ENCODE measurements around the gene TMEM26.

TMEM26 gene

GRCh38 chr10:61452655-61453641 is at the start of gene TMEM26:
Gene TMEM26, minus strand, starts transcription at chr10:61453381. Its CDS starts 300 bp downstream, at chr10:61453081.
- Histone ChIP-seq H3K4me3 (ENCODE audit: low read depth in 1 of 2, low read length in 2 of 2) (peak within 1 kb of the TSS; percentile 70 to 73), H3K27me3 (ENCODE audit: low read depth, low read length) (peaks cover 11% of the 10 kb centered on the region), H3K27ac (ENCODE audit: low read length) (peak within 1 kb of the TSS; percentile 5), H3K9me3 (ENCODE audit: control insufficient read depth in 1 of 2, low read length in 2 of 2) (no peaks in the 10 kb centered on the region), H3K4me1 (ENCODE audit: control insufficient read depth in 1 of 2, insufficient read depth in 2 of 2, low read length in 2 of 2) (peaks cover 0 to 20% of the 10 kb centered on the region in 2 donors), H3K36me3 (ENCODE audit: control insufficient read depth in 1 of 2, insufficient read depth in 2 of 2, low read length in 2 of 2) (no peaks in the 10 kb centered on the region)

- H3K27me3 ChIP-seq (ENCODE audit: low read depth, low read length) = no peaks in the 10 kb centered on the region
- no peak overlapping the region for H3K4me3 ChIP-seq (ENCODE audit: low read depth in 1 of 2, low read length in 2 of 2)
- no peaks in the 10 kb centered on the region for H3K36me3 ChIP-seq (ENCODE audit: control insufficient read depth in 1 of 2, insufficient read depth in 2 of 2, low read length in 2 of 2)
- H3K9me3 ChIP-seq (ENCODE audit: control insufficient read depth in 1 of 2, low read length in 2 of 2) = no peaks in the 10 kb centered on the region
- no peak overlapping the region for H3K27ac ChIP-seq (ENCODE audit: low read length)
- H3K4me1 ChIP-seq (ENCODE audit: control insufficient read depth in 1 of 2, insufficient read depth in 2 of 2, low read length in 2 of 2) = no peaks in the 10 kb centered on the region
These were observed 47.3 kb upstream of the TMEM26 start for GRCh38 chr10:61500460-61500859.

- H3K27ac ChIP-seq (ENCODE audit: low read length) = no peak overlapping the region
- H3K9me3 ChIP-seq (ENCODE audit: control insufficient read depth in 1 of 2, low read length in 2 of 2) = no peaks in the 10 kb centered on the region
- no peaks in the 10 kb centered on the region for H3K36me3 ChIP-seq (ENCODE audit: control insufficient read depth in 1 of 2, insufficient read depth in 2 of 2, low read length in 2 of 2)
- no peaks in the 10 kb centered on the region for H3K27me3 ChIP-seq (ENCODE audit: low read depth, low read length)
- H3K4me3 ChIP-seq (ENCODE audit: low read depth in 1 of 2, low read length in 2 of 2) = no peak overlapping the region
- no peaks in the 10 kb centered on the region for H3K4me1 ChIP-seq (ENCODE audit: control insufficient read depth in 1 of 2, insufficient read depth in 2 of 2, low read length in 2 of 2)
These were observed 39.3 kb upstream of the TMEM26 start for GRCh38 chr10:61492364-61492995.

- Histone ChIP-seq H3K4me3 (ENCODE audit: low read depth in 1 of 2, low read length in 2 of 2) (no peak overlapping the region), H3K27me3 (ENCODE audit: low read depth, low read length) (no peaks in the 10 kb centered on the region), H3K27ac (ENCODE audit: low read length) (no peak overlapping the region), H3K4me1 (ENCODE audit: control insufficient read depth in 1 of 2, insufficient read depth in 2 of 2, low read length in 2 of 2) (no peaks in the 10 kb centered on the region), H3K9me3 (ENCODE audit: control insufficient read depth in 1 of 2, low read length in 2 of 2) (no peaks in the 10 kb centered on the region), H3K36me3 (ENCODE audit: control insufficient read depth in 1 of 2, insufficient read depth in 2 of 2, low read length in 2 of 2) (no peaks in the 10 kb centered on the region)
These were observed 34.3 kb upstream of the TMEM26 start for GRCh38 chr10:61487506-61487905.

- H3K4me1 ChIP-seq (ENCODE audit: control insufficient read depth in 1 of 2, insufficient read depth in 2 of 2, low read length in 2 of 2) = no peaks in the 10 kb centered on the region
- no peak overlapping the region for H3K4me3 ChIP-seq (ENCODE audit: low read depth in 1 of 2, low read length in 2 of 2)
- no peaks in the 10 kb centered on the region for H3K27me3 ChIP-seq (ENCODE audit: low read depth, low read length)
- H3K27ac ChIP-seq (ENCODE audit: low read length) = no peak overlapping the region
- H3K36me3 ChIP-seq (ENCODE audit: control insufficient read depth in 1 of 2, insufficient read depth in 2 of 2, low read length in 2 of 2) = no peaks in the 10 kb centered on the region
- H3K9me3 ChIP-seq (ENCODE audit: control insufficient read depth in 1 of 2, low read length in 2 of 2) = no peaks in the 10 kb centered on the region
These were observed 33.7 kb upstream of the TMEM26 start for GRCh38 chr10:61486738-61487396.

GRCh38 chr10:61486251-61486650 is 33.1 kb upstream of the TMEM26 start:
- H3K9me3 ChIP-seq (ENCODE audit: control insufficient read depth in 1 of 2, low read length in 2 of 2) = no peaks in the 10 kb centered on the region
- H3K27ac ChIP-seq (ENCODE audit: low read length) = no peak overlapping the region
- H3K36me3 ChIP-seq (ENCODE audit: control insufficient read depth in 1 of 2, insufficient read depth in 2 of 2, low read length in 2 of 2) = no peaks in the 10 kb centered on the region
- no peaks in the 10 kb centered on the region for H3K4me1 ChIP-seq (ENCODE audit: control insufficient read depth in 1 of 2, insufficient read depth in 2 of 2, low read length in 2 of 2)
- H3K27me3 ChIP-seq (ENCODE audit: low read depth, low read length) = no peaks in the 10 kb centered on the region
- H3K4me3 ChIP-seq (ENCODE audit: low read depth in 1 of 2, low read length in 2 of 2) = no peak overlapping the region

- no peaks in the 10 kb centered on the region for H3K27me3 ChIP-seq (ENCODE audit: low read depth, low read length)
- no peak overlapping the region for H3K4me3 ChIP-seq (ENCODE audit: low read depth in 1 of 2, low read length in 2 of 2)
- H3K9me3 ChIP-seq (ENCODE audit: control insufficient read depth in 1 of 2, low read length in 2 of 2) = no peaks in the 10 kb centered on the region
- no peak overlapping the region for H3K27ac ChIP-seq (ENCODE audit: low read length)
- no peaks in the 10 kb centered on the region for H3K4me1 ChIP-seq (ENCODE audit: control insufficient read depth in 1 of 2, insufficient read depth in 2 of 2, low read length in 2 of 2)
- no peaks in the 10 kb centered on the region for H3K36me3 ChIP-seq (ENCODE audit: control insufficient read depth in 1 of 2, insufficient read depth in 2 of 2, low read length in 2 of 2)
These were observed 28.4 kb upstream of the TMEM26 start for GRCh38 chr10:61481597-61481996.

GRCh38 chr10:61480208-61480607 is 27.0 kb upstream of the TMEM26 start:
- Histone ChIP-seq H3K4me3 (ENCODE audit: low read depth in 1 of 2, low read length in 2 of 2) (no peak overlapping the region), H3K9me3 (ENCODE audit: control insufficient read depth in 1 of 2, low read length in 2 of 2) (no peaks in the 10 kb centered on the region), H3K27me3 (ENCODE audit: low read depth, low read length) (no peaks in the 10 kb centered on the region), H3K4me1 (ENCODE audit: control insufficient read depth in 1 of 2, insufficient read depth in 2 of 2, low read length in 2 of 2) (no peaks in the 10 kb centered on the region), H3K27ac (ENCODE audit: low read length) (no peak overlapping the region), H3K36me3 (ENCODE audit: control insufficient read depth in 1 of 2, insufficient read depth in 2 of 2, low read length in 2 of 2) (no peaks in the 10 kb centered on the region)

- Histone ChIP-seq H3K4me3 (ENCODE audit: low read depth in 1 of 2, low read length in 2 of 2) (no peak overlapping the region), H3K4me1 (ENCODE audit: control insufficient read depth in 1 of 2, insufficient read depth in 2 of 2, low read length in 2 of 2) (no peaks in the 10 kb centered on the region), H3K27ac (ENCODE audit: low read length) (no peak overlapping the region), H3K27me3 (ENCODE audit: low read depth, low read length) (no peaks in the 10 kb centered on the region), H3K9me3 (ENCODE audit: control insufficient read depth in 1 of 2, low read length in 2 of 2) (no peaks in the 10 kb centered on the region), H3K36me3 (ENCODE audit: control insufficient read depth in 1 of 2, insufficient read depth in 2 of 2, low read length in 2 of 2) (no peaks in the 10 kb centered on the region)
These were observed 25.6 kb upstream of the TMEM26 start for GRCh38 chr10:61478621-61479312.

GRCh38 chr10:61477451-61477850 is 24.3 kb upstream of the TMEM26 start:
- no peak overlapping the region for H3K4me3 ChIP-seq (ENCODE audit: low read depth in 1 of 2, low read length in 2 of 2)
- no peaks in the 10 kb centered on the region for H3K9me3 ChIP-seq (ENCODE audit: control insufficient read depth in 1 of 2, low read length in 2 of 2)

GRCh38 chr10:61476529-61476928 is 23.3 kb upstream of the TMEM26 start:
- H3K27ac ChIP-seq (ENCODE audit: low read length) = no peak overlapping the region

More at GRCh38 chr10:61477451-61477850, 24.3 kb upstream of the TMEM26 start:
- no peaks in the 10 kb centered on the region for H3K4me1 ChIP-seq (ENCODE audit: control insufficient read depth in 1 of 2, insufficient read depth in 2 of 2, low read length in 2 of 2)
- no peak overlapping the region for H3K27ac ChIP-seq (ENCODE audit: low read length)
- H3K36me3 ChIP-seq (ENCODE audit: control insufficient read depth in 1 of 2, insufficient read depth in 2 of 2, low read length in 2 of 2) = no peaks in the 10 kb centered on the region
- no peaks in the 10 kb centered on the region for H3K27me3 ChIP-seq (ENCODE audit: low read depth, low read length)

More at GRCh38 chr10:61476529-61476928, 23.3 kb upstream of the TMEM26 start:
- H3K9me3 ChIP-seq (ENCODE audit: control insufficient read depth in 1 of 2, low read length in 2 of 2) = no peaks in the 10 kb centered on the region
- H3K36me3 ChIP-seq (ENCODE audit: control insufficient read depth in 1 of 2, insufficient read depth in 2 of 2, low read length in 2 of 2) = no peaks in the 10 kb centered on the region
- no peaks in the 10 kb centered on the region for H3K27me3 ChIP-seq (ENCODE audit: low read depth, low read length)
- no peak overlapping the region for H3K4me3 ChIP-seq (ENCODE audit: low read depth in 1 of 2, low read length in 2 of 2)
- no peaks in the 10 kb centered on the region for H3K4me1 ChIP-seq (ENCODE audit: control insufficient read depth in 1 of 2, insufficient read depth in 2 of 2, low read length in 2 of 2)

Data from muscle layer of duodenum (tissue), 2 donors.